Left lung (tissue), 10 donors: ENCODE data around the gene GRK6. TPM values are rescaled to one million over a fixed set of nuclear protein-coding genes. Genes with fewer than 3 reads are reported as not detected.
A peak's percentile ranks its signal among the peaks of the same experiment; 100 is the strongest.

Source experiments
- ATAC-seq: fragments of 200-7000 bp; cut with Tn5 transposase; one replicate; pipeline ENCODE4 v1.9.1; 2020; ENCODE audit warnings: moderate library complexity
- DNase-seq, 4 donors: peaks; one replicate each; pipeline ENCODE4 v3.0.0-alpha.2; 2013 to 2020
- H3K27ac ChIP-seq, 2 donors: fragments of 200-600 bp; sonication (generic) in 1 of 2; one replicate each; pipeline versions ENCODE4 v1.5.0 to v1.8.0; 2020 to 2021
- H3K27me3 ChIP-seq, 2 donors: fragments of 200-600 bp; sonication (generic) in 1 of 2; one replicate each; pipeline versions ENCODE4 v1.5.0 to v1.8.0; 2020 to 2021
- H3K36me3 ChIP-seq, 2 donors: fragments of 200-600 bp; sonication (generic) in 1 of 2; one replicate each; pipeline versions ENCODE4 v1.5.0 to v1.8.0; 2020 to 2021
- H3K4me1 ChIP-seq, 2 donors: fragments of 200-600 bp; one replicate each; pipeline ENCODE4 v1.8.0; 2021
- H3K4me3 ChIP-seq, 2 donors: fragments of 200-600 bp; sonication (generic) in 1 of 2; one replicate each; pipeline versions ENCODE4 v1.5.0 to v1.8.0; 2020 to 2021; ENCODE audit warnings: mild to moderate bottlenecking in 1 of 2
- H3K9me3 ChIP-seq, 2 donors: fragments of 200-600 bp; sonication (generic) in 1 of 2; one replicate each; pipeline versions ENCODE4 v1.5.0 to v1.8.0; 2020 to 2021
- CTCF ChIP-seq, 2 donors: fragments of 200-600 bp; sonication (generic) in 1 of 2; IDR thresholded peaks; one replicate each; pipeline versions ENCODE4 v1.5.0 to v1.8.0; 2021; ENCODE audit warnings: antibody characterized with exemption in 2 of 2
- intact Hi-C, 2 donors: fragments of 100-400 bp; cut with DNase I; formaldehyde crosslinking; loops; one replicate each; pipeline versions ENCODE4 v1.11.2 to v1.14.2; 2022
- polyA plus RNA-seq, 6 donors: library from polyadenylated mRNA; unstranded; fragments of 120-200 nt; gene quantifications; one replicate each; pipeline ENCODE4 v1.2.1, GENCODE V29; 2013; ENCODE audit not compliant: insufficient read length in 6 of 6
- total RNA-seq, 2 donors: library from RNA; stranded (reverse); fragmentation: NEBNext Ultra II Directional; extraction: Animal tissue kit (Norgen Biotek cat#: 25700); gene quantifications; one replicate each; pipeline ENCODE4 v1.2.1, GENCODE V29; 2021
- donor health status: DM: no; HTN: yes; CAD: no.
- donor health status: DM: no; HTN: no; CAD: no.

GRK6 gene
- total and polyA plus RNA-seq, 8 donors = 15.7 to 57.1 (median 25.4) TPM

GRCh38 chr5:177468329-177468684 lies 41.8 kb downstream of the GRK6 start:
- intact Hi-C loops = no loop called here
- Histone ChIP-seq H3K36me3 (peaks cover 0 to 27% of the 10 kb centered on the region in 2 donors), H3K27me3 (peaks cover 0 to 17% of the 10 kb centered on the region in 2 donors), H3K9me3 (no peaks in the 10 kb centered on the region), H3K4me1 (peaks cover 11 to 18% of the 10 kb centered on the region in 2 donors), H3K27ac (no peak overlapping the region), H3K4me3 (no peak overlapping the region)
- no peak for TF ChIP-seq CTCF (IDR thresholded peaks at IDR 0.05)
- DNase-seq = no peak
- no peak for ATAC-seq

GRCh38 chr5:177468685-177469628 lies 42.5 kb downstream of the GRK6 start:
- ATAC-seq (no peak), DNase-seq (peak in 1 of 4 donors; percentile 70)
- Histone ChIP-seq H3K4me1 (peaks cover 11 to 18% of the 10 kb centered on the region in 2 donors), H3K36me3 (peaks cover 0 to 27% of the 10 kb centered on the region in 2 donors), H3K9me3 (no peaks in the 10 kb centered on the region), H3K4me3 (no peak overlapping the region), H3K27ac (no peak overlapping the region), H3K27me3 (peaks cover 0 to 23% of the 10 kb centered on the region in 2 donors)
- no peak for TF ChIP-seq CTCF (IDR thresholded peaks at IDR 0.05)
- intact Hi-C loops = no loop called here

- H3K4me1 ChIP-seq = peaks cover 11 to 18% of the 10 kb centered on the region in 2 donors
- no peak overlapping the region for H3K4me3 ChIP-seq
- DNase-seq (no peak), ATAC-seq (no peak)
- no peak overlapping the region for H3K27ac ChIP-seq
- intact Hi-C loops = no loop called here
- H3K9me3 ChIP-seq = no peaks in the 10 kb centered on the region
- H3K36me3 ChIP-seq = peaks cover 0 to 27% of the 10 kb centered on the region in 2 donors
- no peak for TF ChIP-seq CTCF (IDR thresholded peaks at IDR 0.05)
- H3K27me3 ChIP-seq = peaks cover 0 to 33% of the 10 kb centered on the region in 2 donors
Measured at GRCh38 chr5:177469750-177470525, 43.5 kb downstream of the GRK6 start.

GRCh38 chr5:177470759-177471536 lies 44.5 kb downstream of the GRK6 start:
- H3K27me3 ChIP-seq = peaks cover 0 to 33% of the 10 kb centered on the region in 2 donors
- H3K9me3 ChIP-seq = no peaks in the 10 kb centered on the region
- H3K36me3 ChIP-seq = peaks cover 0 to 17% of the 10 kb centered on the region in 2 donors
- ATAC-seq (no peak), DNase-seq (no peak)
- intact Hi-C loops = no loop called here
- peaks cover 11 to 18% of the 10 kb centered on the region in 2 donors for H3K4me1 ChIP-seq
- no peak overlapping the region for H3K27ac ChIP-seq
- no peak overlapping the region for H3K4me3 ChIP-seq
- no peak for TF ChIP-seq CTCF (IDR thresholded peaks at IDR 0.05)
